Fibroblast of lung (primary cell): ENCODE results near the gene IGF1R. TPM values are rescaled to one million over a fixed set of nuclear protein-coding genes. Genes with fewer than 3 reads are reported as not detected.

Experiments
- DNase-seq, 2 donors: peaks; one replicate each; pipeline versions ENCODE4 v3.0.0 to v3.0.0-alpha.2; 2010; ENCODE audit warnings: low read depth in 2 of 2
- H2AFZ ChIP-seq: 2 replicates; pipeline ENCODE4 v1.5.1; 2012; ENCODE audit warnings: low read length, control low read depth, inconsistent platforms
- H3K27ac ChIP-seq: 2 replicates; pipeline ENCODE4 v1.5.1; 2011; ENCODE audit warnings: low read length, control low read depth; ENCODE audit not compliant: insufficient read depth
- H3K27me3 ChIP-seq: 2 replicates; pipeline ENCODE4 v1.5.1; 2011; ENCODE audit warnings: mild to moderate bottlenecking, low read length; ENCODE audit not compliant: control insufficient read depth, insufficient read depth
- H3K36me3 ChIP-seq: 2 replicates; pipeline ENCODE4 v1.5.1; 2011; ENCODE audit warnings: low read length; ENCODE audit not compliant: control insufficient read depth, insufficient read depth
- H3K4me1 ChIP-seq: 2 replicates; pipeline ENCODE4 v1.5.1; 2011; ENCODE audit warnings: low read length; ENCODE audit not compliant: control insufficient read depth, insufficient read depth; ENCODE audit errors: extremely low read depth
- H3K4me2 ChIP-seq: 2 replicates; pipeline ENCODE4 v1.5.1; 2011; ENCODE audit warnings: low read length, control low read depth; ENCODE audit not compliant: insufficient read depth; ENCODE audit errors: extremely low read depth
- H3K4me3 ChIP-seq, 4 experiments: fragments of 200-600 bp in 1 of 4; sonication (generic) in 1 of 4; replicated peaks in 1 of 4; 2 replicates each; pipeline ENCODE4 v1.5.1; 2011 to 2016; ENCODE audit warnings: low read length in 4 of 4, low read depth in 3 of 4, mild to moderate bottlenecking in 3 of 4, control low read depth in 2 of 4, inconsistent platforms in 1 of 4, mixed read lengths in 1 of 4; ENCODE audit not compliant: insufficient read depth in 1 of 4; ENCODE audit errors: control extremely low read depth in 1 of 4
- H3K79me2 ChIP-seq: 2 replicates; pipeline ENCODE4 v1.5.1; 2012; ENCODE audit warnings: mild to moderate bottlenecking, low read length, inconsistent platforms; ENCODE audit not compliant: control insufficient read depth, insufficient read depth
- H3K9ac ChIP-seq: 2 replicates; pipeline ENCODE4 v1.5.1; 2011; ENCODE audit warnings: mild to moderate bottlenecking, low read length, control low read depth; ENCODE audit not compliant: insufficient read depth
- H3K9me3 ChIP-seq: 2 replicates; pipeline ENCODE4 v1.5.1; 2012; ENCODE audit warnings: low read depth, low read length; ENCODE audit not compliant: control insufficient read depth, insufficient read depth
- H4K20me1 ChIP-seq: 2 replicates; pipeline ENCODE4 v1.5.1; 2011; ENCODE audit warnings: low read length; ENCODE audit not compliant: control insufficient read depth, insufficient read depth; ENCODE audit errors: extremely low read depth
- CTCF ChIP-seq, 2 donors: IDR thresholded peaks in 1 of 2; conservative IDR thresholded peaks in 1 of 2; 1 replicate in 1 of 2; 2 replicates in 1 of 2; pipeline ENCODE4 v1.5.1; 2011 to 2012; ENCODE audit warnings: low read length in 2 of 2, control low read depth in 1 of 2, inconsistent platforms in 1 of 2, low read depth in 1 of 2, mild to moderate bottlenecking in 1 of 2
- EZH2 ChIP-seq: IDR thresholded peaks from 2 replicates; pipeline ENCODE4 v1.5.1; 2012; ENCODE audit warnings: low read length, control low read depth, mild to moderate bottlenecking; ENCODE audit errors: missing control alignments
- polyA plus RNA-seq, 2 donors: library from polyadenylated mRNA; depleted of rRNA in 1 of 2; stranded (reverse) in 1 of 2; unstranded in 1 of 2; fragments of >200 nt; gene quantifications; 2 replicates each; pipeline ENCODE4 v1.2.1, GENCODE V29; 2011 to 2012; ENCODE audit warnings: missing spikeins in 1 of 2
- total RNA-seq: library from RNA; depleted of rRNA; stranded (reverse); fragments of >200 nt; gene quantifications from 2 replicates; pipeline ENCODE4 v1.2.1, GENCODE V29; 2014

IGF1R gene
- total and polyA plus RNA-seq, 2 donors (not counting 1 experiment from before 2014, with no cell fraction given), result 14.6 to 28.6 TPM

- DNase-seq, result no peak
- no peaks in the 10 kb centered on the region for H3K36me3 ChIP-seq
- no peak overlapping the region for H3K4me3 ChIP-seq
- no peaks in the 10 kb centered on the region for H3K79me2 ChIP-seq
- H3K9ac ChIP-seq, result no peak overlapping the region
- H3K27me3 ChIP-seq, result no peaks in the 10 kb centered on the region
- H3K4me1 ChIP-seq, result no peaks in the 10 kb centered on the region
- no peaks in the 10 kb centered on the region for H4K20me1 ChIP-seq
- TF ChIP-seq EZH2, result no peak
- no peak for TF ChIP-seq CTCF (conservative IDR thresholded peaks at IDR 0.05 in 1 of 2, IDR thresholded peaks at IDR 0.05 in 1 of 2; ENCODE audit: low read depth in 1 of 2, low read length in 2 of 2)
- no peak overlapping the region for H3K27ac ChIP-seq
- H2AFZ ChIP-seq, result no peak overlapping the region
- no peak overlapping the region for H3K4me2 ChIP-seq
- no peaks in the 10 kb centered on the region for H3K9me3 ChIP-seq
Observed at GRCh38 chr15:98612490-98613110, 35.7 kb upstream of the IGF1R start.

- DNase-seq, result no peak
- no peak overlapping the region for H3K9ac ChIP-seq
- no peaks in the 10 kb centered on the region for H3K27me3 ChIP-seq
- no peaks in the 10 kb centered on the region for H3K4me1 ChIP-seq
- H3K4me2 ChIP-seq, result no peak overlapping the region
- H3K27ac ChIP-seq, result no peak overlapping the region
- H3K9me3 ChIP-seq, result no peaks in the 10 kb centered on the region
- TF ChIP-seq EZH2 (no peak), CTCF (conservative IDR thresholded peaks at IDR 0.05 in 1 of 2, IDR thresholded peaks at IDR 0.05 in 1 of 2; ENCODE audit: low read depth in 1 of 2, low read length in 2 of 2) (no peak)
- H3K4me3 ChIP-seq, result no peak overlapping the region
- no peaks in the 10 kb centered on the region for H3K36me3 ChIP-seq
- H3K79me2 ChIP-seq, result no peaks in the 10 kb centered on the region
- no peaks in the 10 kb centered on the region for H4K20me1 ChIP-seq
- H2AFZ ChIP-seq, result no peak overlapping the region
Observed at GRCh38 chr15:98614681-98615080, 33.7 kb upstream of the IGF1R start.

GRCh38 chr15:98616397-98616796, 31.9 kb upstream of the IGF1R start:
- H3K4me2 ChIP-seq, result no peak overlapping the region
- H2AFZ ChIP-seq, result no peak overlapping the region
- no peaks in the 10 kb centered on the region for H3K4me1 ChIP-seq
- DNase-seq, result no peak
- H3K79me2 ChIP-seq, result no peaks in the 10 kb centered on the region
- TF ChIP-seq EZH2, result no peak
- TF ChIP-seq CTCF (conservative IDR thresholded peaks at IDR 0.05 in 1 of 2, IDR thresholded peaks at IDR 0.05 in 1 of 2; ENCODE audit: low read depth in 1 of 2, low read length in 2 of 2), result no peak
- H3K36me3 ChIP-seq, result no peaks in the 10 kb centered on the region
- no peak overlapping the region for H3K27ac ChIP-seq
- no peaks in the 10 kb centered on the region for H3K9me3 ChIP-seq
- H3K9ac ChIP-seq, result no peak overlapping the region
- H3K27me3 ChIP-seq, result no peaks in the 10 kb centered on the region
- H4K20me1 ChIP-seq, result no peaks in the 10 kb centered on the region
- H3K4me3 ChIP-seq, result no peak overlapping the region
